ENCODE results near the gene TM2D1.

Gene TM2D1

GRCh38 chr1:61672376-61672775 is 52.6 kb downstream of the TM2D1 start:
- Histone ChIP-seq H3K4me3 (ENCODE audit: low read length) (no peak overlapping the region), H4K20me1 (ENCODE audit: control insufficient read depth, insufficient read depth, low read depth, low read length) (no peaks in the 10 kb centered on the region), H3K4me2 (ENCODE audit: low read length) (no peak overlapping the region), H3K4me1 (ENCODE audit: control insufficient read depth, low read length) (no peaks in the 10 kb centered on the region), H3K79me2 (ENCODE audit: control insufficient read depth, low read length) (no peaks in the 10 kb centered on the region), H3K27me3 (ENCODE audit: control insufficient read depth, low read length) (peaks cover 4% of the 10 kb centered on the region; the same call in 1 of the 2 replicates), H3K27ac (ENCODE audit: low read depth, low read length) (no peak overlapping the region), H3F3A (ENCODE audit: control insufficient read depth, insufficient read depth) (no peaks in the 10 kb centered on the region), H3K9me3 (ENCODE audit: control insufficient read depth, insufficient read depth, low read length) (no peaks in the 10 kb centered on the region), H3K9me2 (replicated peaks; ENCODE audit: control insufficient read depth, low read length) (no peaks in the 10 kb centered on the region), H3K36me3 (ENCODE audit: control insufficient read depth, low read length) (no peaks in the 10 kb centered on the region)
- TF ChIP-seq EZH2phosphoT487 (IDR thresholded peaks at IDR 0.05; ENCODE audit: borderline replicate concordance, low read length) (no peak), CTCF (IDR thresholded peaks at IDR 0.05; ENCODE audit: low read depth, low read length, poor library complexity, severe bottlenecking) (no peak)

- no peak overlapping the region for H3K4me2 ChIP-seq (ENCODE audit: low read length)
- H3K9me2 ChIP-seq (replicated peaks; ENCODE audit: control insufficient read depth, low read length) = no peaks in the 10 kb centered on the region
- no peaks in the 10 kb centered on the region for H3K36me3 ChIP-seq (ENCODE audit: control insufficient read depth, low read length)
- no peaks in the 10 kb centered on the region for H3K79me2 ChIP-seq (ENCODE audit: control insufficient read depth, low read length)
- no peak overlapping the region for H3K4me3 ChIP-seq (ENCODE audit: low read length)
- H3F3A ChIP-seq (ENCODE audit: control insufficient read depth, insufficient read depth) = no peaks in the 10 kb centered on the region
- H3K27ac ChIP-seq (ENCODE audit: low read depth, low read length) = no peak overlapping the region
- no peaks in the 10 kb centered on the region for H3K4me1 ChIP-seq (ENCODE audit: control insufficient read depth, low read length)
- peaks cover 4% of the 10 kb centered on the region; the same call in 1 of the 2 replicates for H3K27me3 ChIP-seq (ENCODE audit: control insufficient read depth, low read length)
- no peak for TF ChIP-seq CTCF (IDR thresholded peaks at IDR 0.05; ENCODE audit: low read depth, low read length, poor library complexity, severe bottlenecking)
- no peak for TF ChIP-seq EZH2phosphoT487 (IDR thresholded peaks at IDR 0.05; ENCODE audit: borderline replicate concordance, low read length)
- no peaks in the 10 kb centered on the region for H3K9me3 ChIP-seq (ENCODE audit: control insufficient read depth, insufficient read depth, low read length)
- no peaks in the 10 kb centered on the region for H4K20me1 ChIP-seq (ENCODE audit: control insufficient read depth, insufficient read depth, low read depth, low read length)
Observed at GRCh38 chr1:61670445-61670844, 54.5 kb downstream of the TM2D1 start.

GRCh38 chr1:61670016-61670415 is 54.9 kb downstream of the TM2D1 start:
- Histone ChIP-seq H4K20me1 (ENCODE audit: control insufficient read depth, insufficient read depth, low read depth, low read length) (no peaks in the 10 kb centered on the region), H3K9me2 (replicated peaks; ENCODE audit: control insufficient read depth, low read length) (no peaks in the 10 kb centered on the region), H3F3A (ENCODE audit: control insufficient read depth, insufficient read depth) (no peaks in the 10 kb centered on the region), H3K4me1 (ENCODE audit: control insufficient read depth, low read length) (no peaks in the 10 kb centered on the region), H3K36me3 (ENCODE audit: control insufficient read depth, low read length) (no peaks in the 10 kb centered on the region), H3K9me3 (ENCODE audit: control insufficient read depth, insufficient read depth, low read length) (no peaks in the 10 kb centered on the region), H3K4me3 (ENCODE audit: low read length) (no peak overlapping the region), H3K27ac (ENCODE audit: low read depth, low read length) (no peak overlapping the region), H3K79me2 (ENCODE audit: control insufficient read depth, low read length) (no peaks in the 10 kb centered on the region), H3K27me3 (ENCODE audit: control insufficient read depth, low read length) (peaks cover 4% of the 10 kb centered on the region; the same call in 1 of the 2 replicates), H3K4me2 (ENCODE audit: low read length) (no peak overlapping the region)
- TF ChIP-seq EZH2phosphoT487 (IDR thresholded peaks at IDR 0.05; ENCODE audit: borderline replicate concordance, low read length) (no peak), CTCF (IDR thresholded peaks at IDR 0.05; ENCODE audit: low read depth, low read length, poor library complexity, severe bottlenecking) (no peak)
